Activated CD4-positive, alpha-beta T cell treated with anti-CD3 and anti-CD28 coated beads, Interleukin-2, amount 50 U/mL, for 4 hours (primary cell): ENCODE data around the gene AHRR.
"Not testable (repeated sequence)": the region's sequence is repeated elsewhere in the genome, so short reads cannot be mapped to it uniquely, and the experiment has no call there.

Source experiments
- DNase-seq, 2 experiments: peaks; one replicate each; pipeline ENCODE4 v3.0.0-alpha.2; 2020

AHRR gene

GRCh38 chr5:398475-399295, 77.2 kb downstream of the AHRR start:
- DNase-seq = no peak

GRCh38 chr5:399296-400281, 78.1 kb downstream of the AHRR start:
- no peak for DNase-seq

DNA sequence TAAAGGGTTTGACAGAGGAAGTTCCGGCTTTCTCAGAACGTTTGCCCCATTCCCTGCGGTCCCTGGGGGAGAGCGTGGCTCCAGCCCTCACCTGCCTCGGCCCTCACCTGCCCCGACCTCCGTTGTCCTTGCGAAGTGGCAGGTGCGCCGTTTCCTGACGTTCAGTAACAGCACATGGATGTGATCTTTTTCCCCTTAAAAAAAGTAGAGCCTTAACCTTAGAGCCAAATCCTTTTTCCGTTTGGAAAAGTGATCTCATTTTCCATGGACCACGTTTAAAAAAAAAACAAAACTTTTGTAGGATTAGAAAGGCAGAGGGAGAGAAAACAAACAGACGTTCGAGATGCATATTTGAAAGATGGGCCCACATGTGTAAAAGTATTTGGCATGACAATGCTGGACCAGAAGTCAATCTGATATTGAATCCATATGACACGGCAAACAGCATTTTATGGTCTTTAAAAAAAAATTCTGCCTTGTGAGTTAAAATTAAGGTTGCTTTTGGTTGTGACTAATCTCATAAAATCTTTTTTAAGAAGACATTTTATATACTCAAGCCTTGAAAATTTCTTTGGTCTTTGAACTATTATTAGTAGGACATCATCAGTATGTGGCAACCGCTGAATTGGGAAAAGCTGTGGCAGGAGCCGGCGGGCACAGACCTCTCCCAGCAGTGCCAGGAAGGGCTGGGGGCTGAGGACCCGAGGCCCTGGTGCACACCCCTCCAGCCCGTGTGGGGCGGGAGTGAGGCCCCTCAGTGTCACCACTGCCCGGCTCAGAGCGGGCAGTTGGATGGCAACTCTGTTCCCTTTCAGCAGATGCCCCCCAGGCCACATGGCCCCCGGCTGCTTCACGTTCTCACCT, 79.0 kb downstream of the AHRR start:
- DNase-seq = no peak

- no peak for DNase-seq
These were observed 79.9 kb downstream of the AHRR start for GRCh38 chr5:401146-402034.

GRCh38 chr5:402219-402614, 80.7 kb downstream of the AHRR start:
- not testable (repeated sequence) for DNase-seq

DNA sequence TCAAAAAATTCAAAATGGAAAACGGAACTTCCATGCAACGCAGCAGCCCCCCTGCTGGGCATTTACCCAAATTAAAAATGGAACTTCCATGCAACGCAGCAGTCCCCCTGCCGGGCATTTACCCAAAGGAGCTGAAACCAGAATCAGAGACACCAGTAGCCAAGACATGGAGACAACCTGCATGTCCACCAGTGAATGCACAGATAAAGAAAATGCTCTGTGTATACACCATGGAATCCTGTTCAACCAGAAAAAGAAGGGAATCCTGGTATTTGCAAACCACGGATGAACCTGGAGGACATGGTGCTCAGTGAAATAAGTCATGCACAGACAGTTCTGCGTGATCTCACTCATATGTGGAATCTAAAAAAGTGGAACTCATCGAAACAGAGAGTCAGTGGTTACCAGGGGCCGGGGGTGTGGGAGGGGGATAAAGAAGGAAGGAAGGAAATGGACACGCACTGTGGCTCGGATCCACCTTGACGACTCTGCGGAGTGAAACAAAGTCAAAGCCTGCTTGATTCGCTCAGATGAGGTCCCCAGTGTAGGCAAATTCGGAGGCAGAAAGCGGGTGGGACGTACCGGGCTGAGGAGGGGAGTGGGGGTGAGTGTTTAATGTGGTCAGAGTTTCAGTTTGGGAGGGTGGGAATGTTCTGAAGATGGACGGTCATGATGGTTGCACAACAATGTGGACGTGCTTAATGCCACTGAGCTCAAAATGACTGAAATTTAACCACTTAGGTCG, 81.3 kb downstream of the AHRR start:
- no peak for DNase-seq

GRCh38 chr5:403995-404394, 82.5 kb downstream of the AHRR start:
- no peak for DNase-seq

DNA sequence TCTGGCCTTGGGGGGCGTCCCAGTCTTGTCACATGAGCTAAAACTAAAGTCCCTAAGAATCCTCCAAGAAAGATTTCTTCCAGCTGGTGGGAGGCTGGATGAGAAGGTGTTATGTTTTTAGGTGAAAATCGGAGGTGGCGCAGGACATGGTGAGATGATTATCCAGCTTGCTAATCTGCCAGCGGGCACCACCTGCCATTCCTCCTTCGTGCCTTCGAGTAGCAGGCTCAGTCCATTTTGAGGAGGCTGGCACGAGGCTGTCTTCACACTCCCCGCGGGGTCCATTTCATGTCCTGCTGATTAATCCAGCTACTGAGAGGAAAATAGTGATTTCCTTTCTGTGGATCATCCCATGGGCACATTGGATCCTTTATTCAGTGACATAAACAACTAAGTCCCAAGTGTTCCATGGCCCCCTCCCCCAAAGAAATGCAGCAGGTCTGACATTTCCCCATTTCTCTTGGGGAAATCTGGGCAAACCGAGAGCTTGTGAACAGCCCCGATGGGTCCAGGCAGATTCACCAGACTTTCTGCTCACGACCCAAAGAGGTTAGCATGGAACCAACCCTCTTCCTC, 83.2 kb downstream of the AHRR start:
- no peak for DNase-seq

DNA sequence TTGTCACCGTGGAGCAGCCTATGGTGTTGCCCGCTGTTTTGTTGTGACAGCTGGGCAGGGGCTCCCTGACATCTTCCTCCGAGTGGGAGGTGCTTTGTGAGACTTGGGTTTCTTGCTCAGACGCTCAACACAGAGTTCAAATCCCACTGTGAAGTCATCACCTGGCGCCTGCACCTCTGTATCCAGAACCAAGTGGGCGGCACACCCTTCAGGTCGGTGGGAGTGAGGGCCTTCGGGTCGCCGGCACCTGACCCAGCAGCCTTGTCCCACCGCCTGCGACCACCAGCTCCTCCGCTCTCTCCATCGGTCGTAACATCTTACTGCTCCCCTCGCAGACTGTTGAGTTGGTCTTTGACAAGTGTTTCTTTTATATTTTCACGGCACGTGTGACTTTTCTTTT, 83.9 kb downstream of the AHRR start:
- no peak for DNase-seq

DNA sequence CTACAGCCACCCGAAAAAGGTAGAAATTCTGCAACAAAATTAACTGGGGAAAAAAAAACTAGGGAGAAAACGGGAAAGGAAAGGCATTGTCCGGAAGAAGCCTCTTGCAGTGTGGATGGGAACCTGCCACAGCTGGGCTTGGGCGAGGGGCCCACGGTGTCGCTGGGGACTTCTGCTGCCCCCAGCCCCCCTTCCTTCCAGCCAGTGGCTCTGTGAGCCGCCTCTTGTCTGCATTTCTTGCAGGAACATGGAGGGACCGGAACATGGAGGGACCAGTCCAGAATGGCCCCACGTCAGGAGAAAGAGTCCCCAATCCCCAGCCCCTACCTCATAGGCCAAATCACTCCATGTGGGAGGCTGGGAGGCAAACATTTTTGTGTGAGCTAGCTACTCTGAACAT, 84.5 kb downstream of the AHRR start:
- DNase-seq = no peak

DNA sequence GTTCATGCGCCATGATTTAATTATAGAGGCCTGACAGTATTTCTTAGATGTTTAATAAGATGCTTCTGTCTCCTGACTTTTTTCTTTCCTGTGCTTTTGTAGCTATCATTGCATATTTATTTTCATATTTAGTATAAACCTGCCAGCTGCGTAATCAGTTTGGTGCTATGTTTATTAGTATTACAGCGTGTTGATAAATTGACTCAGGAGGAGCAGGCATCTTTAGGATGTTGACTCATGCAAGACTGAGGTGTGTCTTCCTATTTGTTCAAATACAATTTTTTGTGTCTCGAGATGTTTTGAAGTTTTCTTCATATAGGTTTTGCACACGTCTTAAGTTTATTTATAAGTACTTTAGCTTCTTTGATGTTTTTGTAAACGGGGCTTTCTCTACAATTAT, 85.5 kb downstream of the AHRR start:
- no peak for DNase-seq

DNA sequence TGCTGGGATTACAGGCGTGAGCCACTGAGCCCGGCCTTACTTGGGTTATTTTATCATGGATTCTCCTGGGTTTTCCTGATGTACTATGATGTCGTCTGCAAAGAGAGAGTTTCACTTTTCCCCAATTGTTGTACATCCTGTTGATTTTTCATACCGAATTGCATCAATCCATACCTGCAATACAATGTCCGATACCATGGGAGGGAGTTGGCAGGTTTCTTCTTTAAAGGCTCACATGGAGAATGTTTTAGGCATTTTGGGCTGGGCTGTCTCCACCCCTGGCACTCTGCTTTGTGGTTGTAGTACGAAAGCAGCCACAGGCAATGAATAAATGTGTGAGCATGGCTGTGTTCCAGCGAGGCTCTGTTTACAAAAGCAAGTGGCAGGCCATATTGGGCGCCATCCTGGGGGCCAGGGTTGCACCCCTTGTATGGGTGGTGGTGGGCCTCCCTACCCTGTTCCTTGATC, 86.3 kb downstream of the AHRR start:
- DNase-seq = no peak

DNA sequence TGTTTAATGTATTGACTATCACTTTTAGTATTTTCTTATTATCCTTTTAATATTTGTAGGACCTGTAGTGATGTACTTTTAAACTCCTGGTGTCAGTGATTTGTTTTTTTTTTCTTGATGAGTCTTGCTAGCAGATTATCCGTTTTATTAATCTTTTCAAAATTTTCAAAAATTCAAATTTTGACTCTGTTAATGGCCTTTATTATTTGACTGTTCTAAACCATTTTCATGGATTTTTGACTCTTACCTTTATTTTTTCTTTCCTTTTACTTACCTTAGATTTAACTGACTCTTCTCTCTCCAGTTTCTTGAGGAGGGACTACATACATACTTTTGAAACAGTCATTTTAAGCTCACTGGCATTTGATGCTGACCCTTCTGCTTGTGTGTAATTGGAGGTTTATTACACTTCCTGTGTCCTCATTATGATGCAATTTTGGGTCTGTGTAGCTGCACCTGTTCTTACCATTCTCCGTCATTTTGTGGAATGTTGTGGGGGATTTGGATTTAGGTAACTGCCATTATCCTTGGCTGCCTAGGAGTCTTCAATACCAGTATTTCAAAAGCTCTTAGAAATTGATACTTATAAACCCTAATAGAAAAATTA, 89.5 kb downstream of the AHRR start:
- DNase-seq = no peak

GRCh38 chr5:411728-412127, 90.2 kb downstream of the AHRR start:
- DNase-seq = no peak

GRCh38 chr5:414991-415927, 93.7 kb downstream of the AHRR start:
- DNase-seq = not testable (repeated sequence)

DNA sequence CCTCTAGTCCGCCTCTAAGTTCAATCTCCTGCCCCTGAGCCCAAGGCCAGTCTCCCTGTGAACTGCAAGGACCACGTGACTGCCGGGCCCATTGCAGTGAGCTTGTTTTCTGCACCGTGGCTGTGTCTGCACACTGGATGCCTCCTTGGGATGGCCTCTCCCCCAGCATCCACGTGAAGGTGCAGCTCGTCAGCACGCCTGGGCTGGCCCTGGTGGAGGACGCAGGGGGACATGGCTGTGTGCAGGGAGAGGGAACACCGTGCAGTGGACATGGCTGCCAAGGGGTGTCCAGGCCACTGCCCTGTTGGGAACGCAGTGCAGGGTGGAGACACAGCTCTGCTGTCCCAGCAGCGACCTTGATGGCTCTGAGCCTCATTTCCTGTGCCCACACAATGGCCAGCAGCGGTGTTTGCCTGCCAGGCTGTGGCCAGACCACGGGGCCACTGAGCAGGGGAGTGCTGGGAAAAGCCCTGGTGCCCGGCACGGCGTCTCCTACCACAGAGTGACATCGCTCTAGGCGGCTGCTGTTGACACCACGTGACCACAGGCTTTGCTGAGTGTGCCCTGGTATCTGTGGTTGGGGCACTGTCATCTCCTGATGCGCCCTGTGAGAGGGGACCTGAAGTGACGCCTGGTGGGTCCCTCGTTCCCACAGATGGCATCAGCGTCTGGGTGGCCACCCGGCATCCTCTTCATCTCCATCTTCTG, 94.6 kb downstream of the AHRR start:
- DNase-seq = no peak

DNA sequence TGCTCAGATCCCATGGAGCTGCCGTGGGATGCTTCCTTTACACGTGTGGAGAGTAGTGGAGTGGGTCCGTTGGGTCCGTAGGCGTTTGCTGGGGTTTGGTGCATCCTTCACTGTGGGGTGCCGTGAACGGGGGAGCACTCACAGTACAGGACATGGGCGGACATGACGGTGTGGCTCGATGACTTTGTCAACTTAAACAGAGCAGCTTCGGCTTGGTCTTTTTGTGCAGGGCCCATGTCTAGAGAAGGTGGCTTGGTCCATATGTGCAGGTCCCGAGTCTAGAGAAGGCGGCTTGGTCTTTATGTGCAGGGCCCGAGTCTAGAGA, 95.1 kb downstream of the AHRR start:
- no peak for DNase-seq
